ENCODE results near the gene PIH1D2.
"Not testable (repeated sequence)": the region's sequence is repeated elsewhere in the genome, so short reads cannot be mapped to it uniquely, and the experiment has no call there.

Gene PIH1D2

GRCh38 chr11:112050721-112051120 lies 23.1 kb downstream of the PIH1D2 start:
- DNase-seq: no peak

- no peak for DNase-seq
Measured at GRCh38 chr11:112049777-112050176, 24.0 kb downstream of the PIH1D2 start.

- DNase-seq: not testable (repeated sequence)
Measured at GRCh38 chr11:112048256-112048655, 25.6 kb downstream of the PIH1D2 start.

GRCh38 chr11:112046647-112047046 lies 27.2 kb downstream of the PIH1D2 start:
- not testable (repeated sequence) for DNase-seq

GRCh38 chr11:112044961-112045360 lies 28.9 kb downstream of the PIH1D2 start:
- no peak for DNase-seq

- no peak for DNase-seq
Measured at GRCh38 chr11:112042961-112043304, 30.9 kb downstream of the PIH1D2 start.

GRCh38 chr11:112042161-112042960 lies 31.5 kb downstream of the PIH1D2 start:
- DNase-seq: no peak

- DNase-seq: no peak
Measured at GRCh38 chr11:112037527-112037926, 36.3 kb downstream of the PIH1D2 start.

- no peak for DNase-seq
Measured at GRCh38 chr11:112033902-112034301, 39.9 kb downstream of the PIH1D2 start.

- DNase-seq: no peak
Measured at GRCh38 chr11:112029460-112029859, 44.4 kb downstream of the PIH1D2 start.

GRCh38 chr11:112026784-112027410 lies 46.9 kb downstream of the PIH1D2 start:
- not testable (repeated sequence) for DNase-seq

- no peak for DNase-seq
Measured at GRCh38 chr11:112025707-112026106, 48.1 kb downstream of the PIH1D2 start.

- DNase-seq: no peak
Measured at GRCh38 chr11:112024773-112025678, 48.8 kb downstream of the PIH1D2 start, which contains the start of gene DLAT. TSS of gene DLAT (plus strand) at chr11:112025408. CDS start at chr11:112025473, 65 bp downstream.

- no peak for DNase-seq
Measured at GRCh38 chr11:112024178-112024772, 49.5 kb downstream of the PIH1D2 start.

GRCh38 chr11:112023104-112023503 lies 50.7 kb downstream of the PIH1D2 start:
- no peak for DNase-seq

- no peak for DNase-seq
Measured at GRCh38 chr11:112019066-112019465, 54.8 kb downstream of the PIH1D2 start.

All from NCI-H1694 (cell line).